ENCODE data around the gene ZCCHC14.
A peak's percentile ranks its signal among the peaks of the same experiment; 100 is the strongest.
"Not testable (repeated sequence)": the region's sequence is repeated elsewhere in the genome, so short reads cannot be mapped to it uniquely, and the experiment has no call there.

The ZCCHC14 gene

GRCh38 chr16:87498324-87499188, 5.7 kb upstream of the ZCCHC14 start:
- no peak overlapping the region for H3K4me3 ChIP-seq
- DNase-seq (ENCODE audit: low spot score): no peak
- no peak for TF ChIP-seq CTCF (IDR thresholded peaks at IDR 0.05)
- no peak overlapping the region for H3K27ac ChIP-seq

GRCh38 chr16:87497767-87498290, 5.0 kb upstream of the ZCCHC14 start:
- not testable (repeated sequence) for DNase-seq (ENCODE audit: low spot score); H3K27ac ChIP-seq; H3K4me3 ChIP-seq

- DNase-seq (ENCODE audit: low spot score); H3K27ac ChIP-seq; H3K4me3 ChIP-seq: not testable (repeated sequence)
Measured at GRCh38 chr16:87497023-87497766, 4.4 kb upstream of the ZCCHC14 start.

- no peak for DNase-seq (ENCODE audit: low spot score)
- H3K4me3 ChIP-seq: no peak overlapping the region
- H3K27ac ChIP-seq: no peak overlapping the region
- TF ChIP-seq CTCF (IDR thresholded peaks at IDR 0.05): no peak
Measured at GRCh38 chr16:87496447-87496801, 3.6 kb upstream of the ZCCHC14 start.

- no peak for TF ChIP-seq CTCF (IDR thresholded peaks at IDR 0.05)
- no peak for DNase-seq (ENCODE audit: low spot score)
- no peak overlapping the region for H3K27ac ChIP-seq
- H3K4me3 ChIP-seq: no peak overlapping the region
Measured at GRCh38 chr16:87495578-87496446, 3.0 kb upstream of the ZCCHC14 start.

- no peak for DNase-seq (ENCODE audit: low spot score)
- H3K4me3 ChIP-seq: peak overlapping the region; percentile 79
Measured at GRCh38 chr16:87493608-87494280, 920 bp upstream of the ZCCHC14 start.

More at GRCh38 chr16:87493608-87494280, 920 bp upstream of the ZCCHC14 start:
- no peak for TF ChIP-seq CTCF (IDR thresholded peaks at IDR 0.05)
- no peak overlapping the region for H3K27ac ChIP-seq

Data from coronary artery (tissue), 2 donors.